GM21423 (cell line): ENCODE results near the gene COL5A1.

ENCODE experiments used
- ATAC-seq: cut with Tn5 transposase; IDR thresholded peaks from one replicate; pipeline ENCODE4 v1.9.1; 2021; ENCODE audit warnings: mild to moderate bottlenecking, moderate library complexity; ENCODE audit not compliant: unreplicated experiment

Gene COL5A1

DNA sequence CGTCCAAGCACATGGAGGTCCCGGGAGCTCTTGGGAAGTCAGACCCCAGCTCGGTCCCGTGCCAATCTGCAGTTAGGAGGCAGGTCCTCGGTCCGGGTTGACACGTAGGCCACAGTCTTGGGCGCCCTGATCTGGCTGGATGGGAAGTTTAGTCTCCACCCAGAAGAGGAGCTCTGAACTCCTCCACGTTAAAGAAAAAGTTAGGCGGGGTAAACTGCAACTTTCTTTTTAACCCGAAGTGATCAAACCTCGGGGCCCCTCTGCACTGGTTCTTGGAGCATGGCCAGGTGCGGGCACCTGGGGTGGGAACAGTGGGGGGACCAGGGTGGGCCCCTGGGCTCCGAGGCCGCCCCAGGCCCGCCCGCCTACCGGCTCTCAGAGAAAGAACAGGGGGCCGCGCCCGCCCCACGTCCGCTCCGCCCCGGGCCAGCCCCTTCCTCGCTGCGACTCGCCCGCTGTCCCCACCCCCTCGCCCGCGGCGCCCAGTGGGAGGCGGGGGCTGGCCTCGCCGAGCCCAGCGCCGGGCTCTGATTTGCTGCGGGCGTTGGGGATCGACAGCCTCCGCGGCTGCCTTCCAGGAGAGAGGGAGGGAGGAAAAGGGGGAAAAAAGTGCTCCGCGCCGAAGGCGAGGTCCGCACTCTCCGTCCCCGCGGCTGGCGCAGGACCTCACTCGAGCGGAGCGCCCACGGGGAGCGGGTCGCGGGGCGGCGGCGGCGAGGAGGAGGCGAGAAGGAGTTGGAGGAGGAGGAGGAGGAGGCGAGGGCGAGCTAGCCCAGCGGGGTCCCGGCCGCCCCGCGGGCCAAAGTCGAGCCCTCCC lies at the start of gene COL5A1:
COL5A1 (plus strand) TSS at position 631 of the 817 bp plus-strand sequence. CDS start 385 bp downstream, outside the sequence.
- ATAC-seq: no peak

DNA sequence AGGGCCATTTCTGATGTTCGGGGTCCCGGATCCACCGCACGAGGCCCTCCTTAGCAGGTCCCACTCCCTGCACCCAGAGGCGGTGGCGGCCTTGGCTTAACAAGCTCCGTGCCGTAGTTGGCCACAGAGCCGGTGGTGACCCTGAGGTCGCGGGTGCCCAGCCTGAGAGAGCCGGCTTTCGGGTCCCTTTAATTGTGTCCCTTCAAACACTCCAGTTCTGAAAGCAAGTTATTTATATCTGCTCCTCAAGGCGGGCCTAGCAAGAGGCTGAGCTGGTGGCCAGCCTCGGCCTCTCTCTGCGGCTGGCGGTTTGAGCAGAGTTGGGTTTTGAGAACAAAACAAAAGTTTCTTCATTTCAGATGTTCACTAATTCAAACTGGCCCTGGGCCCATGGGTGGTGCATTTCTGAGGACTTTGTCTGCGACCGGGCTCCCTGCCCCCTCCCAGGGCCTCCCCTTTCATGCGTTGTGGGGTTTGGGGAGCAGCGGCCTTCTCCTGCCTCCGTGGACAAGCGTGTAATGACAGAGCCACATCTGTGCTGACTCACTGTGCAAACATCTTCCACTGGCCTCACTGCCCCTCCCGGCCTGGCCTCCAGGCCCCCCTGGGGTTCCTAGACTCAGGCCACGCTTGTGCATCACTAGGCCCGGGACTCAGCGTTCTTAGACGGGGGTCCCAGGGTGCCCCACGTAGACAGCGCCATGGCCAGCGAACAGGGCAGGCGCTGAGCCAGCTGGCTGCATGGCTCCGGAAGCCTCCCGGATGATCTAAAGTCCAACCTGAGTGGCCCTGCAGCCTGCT lies 49.4 kb upstream of the COL5A1 start:
- no peak for ATAC-seq

- no peak for ATAC-seq
Observed at GRCh38 chr9:134592819-134593200, 48.8 kb upstream of the COL5A1 start.

- no peak for ATAC-seq
Observed at GRCh38 chr9:134593286-134594077, 48.1 kb upstream of the COL5A1 start.

DNA sequence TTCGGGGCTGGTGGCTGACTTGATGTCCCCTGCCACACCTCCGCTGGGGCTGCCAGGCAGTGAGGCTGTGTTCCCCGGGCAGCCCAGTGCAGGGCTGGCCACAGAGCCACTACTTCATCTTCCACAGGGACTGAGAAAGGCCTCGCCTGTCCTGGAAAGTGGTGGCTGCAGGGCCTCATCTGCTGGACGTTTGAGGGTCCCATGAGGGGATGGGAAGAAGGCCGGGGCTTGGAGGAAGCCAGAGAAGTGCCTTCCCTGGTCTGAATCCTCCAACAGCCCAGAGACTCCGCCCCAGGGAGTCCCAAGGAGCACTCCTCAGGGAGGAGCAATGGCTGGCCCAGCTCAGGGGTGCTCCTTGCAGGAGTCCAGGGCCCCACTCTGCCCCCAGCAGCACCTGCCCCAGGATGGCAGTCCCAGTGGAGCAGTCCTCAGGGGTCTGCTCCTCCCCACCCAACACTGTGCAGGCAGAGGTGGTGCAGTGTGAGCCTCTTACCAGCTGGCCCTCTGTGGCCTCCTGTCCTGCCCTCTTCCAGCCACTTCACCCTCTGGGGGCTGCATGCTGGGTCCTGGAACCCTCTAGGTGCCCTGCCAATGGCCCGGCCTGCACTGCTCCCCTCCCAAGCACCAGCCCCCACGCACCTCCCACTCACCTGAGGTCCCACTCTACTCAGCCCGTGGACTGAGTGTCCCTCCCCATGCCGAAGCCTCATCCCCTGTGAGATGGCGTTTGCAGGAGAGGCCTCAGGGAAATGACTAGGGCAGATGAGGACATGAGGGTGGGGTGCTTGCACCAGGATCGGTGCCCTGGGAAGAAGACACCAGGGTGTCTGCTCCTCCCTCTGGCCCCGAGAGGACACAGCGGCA lies 47.3 kb upstream of the COL5A1 start:
- no peak for ATAC-seq

DNA sequence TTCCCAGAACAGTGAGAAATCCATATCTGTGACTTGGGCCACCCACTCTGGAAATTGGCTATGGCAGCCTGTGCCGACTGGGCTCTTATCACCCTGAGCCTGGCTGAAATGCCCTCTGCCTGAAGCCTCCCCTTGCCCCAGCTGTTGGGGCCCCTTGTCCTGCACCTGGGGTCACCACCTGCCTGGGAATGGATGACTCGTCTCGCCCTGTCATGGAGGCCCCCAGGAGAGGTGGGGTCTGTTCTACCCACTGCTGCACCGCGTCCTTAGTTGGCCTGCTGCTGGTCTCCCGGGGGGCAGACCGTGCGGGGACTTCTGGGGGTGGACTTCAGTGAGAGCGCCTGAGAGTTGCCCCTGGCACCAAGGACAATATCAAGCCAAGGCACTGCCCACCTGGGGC lies 46.6 kb upstream of the COL5A1 start:
- ATAC-seq: no peak

DNA sequence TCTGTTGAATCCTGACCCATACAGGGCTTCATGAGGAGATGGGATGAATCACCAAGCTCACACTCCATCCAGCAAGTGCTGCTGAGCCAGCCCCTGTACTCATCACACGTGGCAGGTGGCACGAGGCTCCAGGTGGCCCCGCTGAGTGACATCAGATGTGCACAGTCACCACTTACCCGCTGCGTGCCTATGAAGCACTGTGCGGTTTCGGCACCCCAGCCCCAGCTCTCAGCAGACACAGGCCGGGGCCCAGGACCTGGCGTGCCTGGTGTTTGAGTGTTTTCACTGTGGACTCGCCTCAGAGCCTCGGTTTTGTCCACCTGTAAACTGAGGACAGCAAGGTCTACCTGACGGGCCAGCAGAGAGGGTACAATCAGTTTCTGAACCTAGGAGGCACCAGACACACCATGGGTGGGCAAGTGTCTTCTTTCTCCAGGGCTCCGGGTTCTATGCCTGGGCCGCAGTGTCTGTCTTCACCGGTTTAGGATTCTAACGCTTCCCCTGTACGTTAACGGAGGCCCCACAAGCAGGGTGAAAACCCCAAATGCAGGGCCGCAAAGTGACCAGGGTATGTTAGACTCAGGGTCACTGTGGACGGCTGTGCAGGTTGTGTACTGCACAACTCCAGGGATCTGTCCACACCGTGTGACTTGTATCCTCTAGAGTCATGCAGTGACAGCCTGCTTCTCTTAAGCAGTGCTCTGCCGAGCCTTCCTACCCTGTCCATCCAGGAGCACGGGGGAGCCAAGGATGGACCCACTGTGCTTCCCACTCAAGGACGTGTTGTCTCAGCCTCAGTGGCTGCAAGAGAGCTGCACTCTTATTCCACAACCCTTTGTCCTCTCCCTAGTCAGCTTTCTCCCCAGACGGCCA lies 44.3 kb upstream of the COL5A1 start:
- ATAC-seq: no peak

DNA sequence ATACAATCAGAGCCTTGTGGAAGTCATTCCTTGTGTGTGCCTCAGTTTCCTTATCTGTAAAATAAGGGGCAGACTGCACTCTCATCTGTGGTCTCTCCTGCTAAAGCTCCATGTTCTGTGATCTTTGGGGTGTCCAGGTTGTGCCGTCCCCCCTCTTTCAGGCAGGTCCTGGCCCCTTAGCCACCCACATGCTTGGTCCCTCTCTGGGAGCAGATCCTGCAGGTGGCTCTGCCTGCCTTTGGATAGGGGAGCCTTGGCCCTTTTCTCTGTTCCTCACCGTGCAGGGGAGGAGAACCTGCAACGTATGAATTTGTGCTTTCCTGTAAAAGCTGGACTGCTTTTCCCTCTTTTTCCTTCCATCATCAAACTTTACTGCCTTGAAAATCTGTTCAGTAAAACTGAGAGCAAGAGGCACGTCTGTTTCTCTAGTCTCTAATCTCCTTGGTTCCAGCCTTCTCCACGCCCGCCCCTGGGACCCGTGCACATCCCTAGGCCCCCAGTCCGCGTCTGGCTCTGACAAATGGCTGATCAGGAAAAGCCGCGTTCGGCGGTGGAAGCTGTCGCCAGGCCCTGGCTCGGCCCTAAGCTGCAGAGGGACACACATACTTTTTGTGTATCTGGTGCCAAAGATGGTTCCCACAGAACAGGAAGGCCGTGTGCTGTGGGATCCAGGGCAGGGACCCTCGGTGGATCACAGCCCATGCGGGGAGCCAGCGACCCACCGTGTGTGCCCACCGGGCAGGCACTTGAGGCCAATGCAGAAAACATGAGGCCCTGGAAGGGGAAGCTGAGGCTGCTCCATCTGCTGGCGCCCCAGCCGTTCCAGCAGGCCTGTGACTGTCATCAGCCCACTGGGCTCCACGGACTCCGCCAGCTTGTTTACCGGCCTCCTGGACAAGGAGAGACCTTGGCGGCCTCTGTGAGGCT lies 43.4 kb upstream of the COL5A1 start:
- no peak for ATAC-seq

GRCh38 chr9:134598884-134599245 lies 42.7 kb upstream of the COL5A1 start:
- no peak for ATAC-seq

GRCh38 chr9:134600371-134600770 lies 41.2 kb upstream of the COL5A1 start:
- ATAC-seq: no peak

DNA sequence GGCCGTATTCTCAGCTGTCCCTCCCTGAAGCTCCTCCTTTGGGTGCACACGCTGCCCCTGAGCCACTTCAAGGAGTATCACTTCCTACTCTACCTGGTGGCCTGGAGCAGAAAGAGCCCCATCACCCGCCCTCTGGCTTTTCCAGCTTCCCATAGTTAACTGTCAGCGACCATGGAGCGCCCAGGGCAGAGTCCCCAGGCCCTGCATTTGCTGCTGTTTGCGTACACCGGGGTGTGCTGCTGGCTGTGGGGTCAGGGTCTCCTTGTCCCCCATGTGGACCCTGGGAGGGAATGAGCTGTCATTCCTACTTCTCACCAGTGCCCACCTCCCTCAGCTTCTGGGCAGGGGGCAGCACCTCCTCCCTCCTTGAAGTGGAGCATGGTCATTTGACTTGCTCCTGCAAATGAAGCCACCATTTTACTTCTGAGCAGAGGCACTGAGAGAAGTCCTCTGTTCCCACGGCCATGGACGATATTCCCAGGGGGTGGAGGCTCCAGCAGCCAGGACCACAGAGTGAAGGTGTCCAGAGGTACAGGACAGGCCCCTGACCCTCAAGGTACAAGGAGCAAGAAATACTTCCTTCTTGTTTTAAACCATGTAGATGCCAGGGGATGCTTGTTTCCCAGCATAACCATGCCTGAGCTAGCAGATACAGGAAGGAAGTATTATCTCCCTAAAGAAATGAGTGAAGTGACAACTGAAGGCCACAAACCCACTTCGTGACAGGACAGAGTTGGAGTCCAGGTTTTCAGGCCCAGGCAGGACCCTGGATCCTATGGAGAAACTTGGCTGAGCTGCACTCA lies 40.6 kb upstream of the COL5A1 start:
- ATAC-seq: no peak

- no peak for ATAC-seq
Observed at GRCh38 chr9:134601764-134602163, 39.8 kb upstream of the COL5A1 start.

DNA sequence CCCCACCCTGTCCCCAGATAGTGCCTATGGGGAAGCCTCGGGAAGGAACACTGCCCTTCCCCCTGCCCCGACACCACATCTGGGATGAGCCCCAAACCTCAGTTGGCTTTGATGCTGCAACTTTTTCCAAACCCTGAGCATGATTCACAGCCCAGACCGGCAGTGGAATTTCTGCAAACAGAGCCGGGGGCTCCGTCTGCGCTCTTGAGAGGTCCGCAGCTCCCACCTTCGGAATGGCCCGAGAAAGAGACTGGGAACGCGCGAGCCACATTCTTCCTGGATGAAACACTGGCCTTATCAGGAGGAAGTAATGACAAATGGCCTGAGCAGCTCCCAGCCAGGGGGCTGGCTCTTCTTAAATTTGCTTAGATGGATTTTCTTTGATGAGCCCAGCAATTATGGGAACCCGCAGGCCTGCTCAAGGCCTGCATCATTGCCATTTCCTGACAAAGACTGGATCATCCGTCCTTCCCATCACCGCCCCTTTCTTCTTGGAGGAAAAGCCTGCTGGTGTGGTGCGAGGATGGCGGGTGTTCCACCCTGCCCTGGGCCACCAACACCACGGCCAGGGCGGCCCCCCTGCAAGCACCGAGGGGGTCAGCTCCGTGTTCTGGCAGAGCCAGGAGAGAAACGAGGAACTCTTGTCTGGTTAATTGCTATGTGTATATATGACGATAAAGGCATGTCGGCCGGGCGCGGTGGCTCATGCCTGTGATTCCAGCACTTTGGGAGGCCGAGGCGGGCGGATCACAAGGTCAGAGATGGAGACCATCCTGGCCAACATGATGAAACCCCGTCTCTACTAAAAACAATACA lies 38.8 kb upstream of the COL5A1 start:
- ATAC-seq: no peak

- ATAC-seq: no peak
Observed at GRCh38 chr9:134604834-134605233, 36.8 kb upstream of the COL5A1 start.

DNA sequence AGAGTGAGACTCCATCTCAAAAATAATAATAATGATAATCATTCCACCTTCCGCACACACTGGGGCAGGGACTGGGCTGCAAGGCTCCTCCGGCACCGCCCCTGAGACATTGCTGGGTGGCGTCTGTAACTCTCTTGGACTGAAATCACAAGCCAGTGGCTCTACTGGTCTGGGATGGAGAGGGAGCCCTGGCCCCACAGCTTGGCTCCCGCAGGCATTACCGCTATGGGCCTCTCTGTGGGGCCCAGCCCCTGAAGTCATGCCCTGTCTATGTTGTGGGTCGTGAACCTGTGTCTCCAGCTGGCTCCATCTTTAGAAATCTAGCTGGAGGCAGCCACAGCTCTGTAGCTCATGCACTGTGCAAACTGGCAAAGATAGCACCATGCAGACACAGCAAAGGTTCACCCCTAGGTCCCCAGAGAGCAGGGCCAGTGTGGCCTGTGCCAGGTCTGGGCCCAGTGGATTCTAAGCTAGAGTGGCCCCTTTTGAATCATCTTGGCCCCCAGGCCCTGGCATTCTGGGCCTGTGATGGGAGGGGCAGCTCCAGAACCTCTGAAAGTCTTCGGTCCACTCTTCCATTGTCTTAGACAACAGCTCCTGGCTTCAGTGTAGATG lies 36.1 kb upstream of the COL5A1 start:
- no peak for ATAC-seq

DNA sequence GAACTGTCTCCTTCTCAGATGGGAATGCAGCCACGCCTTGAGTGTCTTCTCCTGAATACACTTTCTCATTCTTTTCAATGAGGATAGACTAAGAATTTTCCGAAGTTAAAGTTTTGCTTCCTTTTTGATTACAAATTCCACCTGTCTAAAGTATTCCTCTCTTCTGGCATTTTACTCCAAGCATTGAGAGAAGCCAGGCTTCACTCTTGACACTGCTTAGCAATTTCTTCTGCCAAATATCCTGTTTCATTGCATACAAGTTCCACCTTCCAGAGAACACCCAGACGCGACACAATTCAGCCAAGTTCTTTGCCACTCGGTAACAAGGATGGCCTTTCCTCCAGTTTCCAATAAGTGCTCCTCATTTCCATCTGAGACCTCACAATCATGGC lies 35.6 kb upstream of the COL5A1 start:
- no peak for ATAC-seq
